GM12892 (cell line): ENCODE results near the gene BCL11A.

Experiments used
- DNase-seq: peaks from one replicate; pipeline ENCODE4 v3.0.0; 2011; ENCODE audit not compliant: insufficient read length
- FAIRE-seq: peaks from 2 replicates; lab custom pipeline; 2011; peaks lifted over from hg19 to GRCh38; lab: Jason Lieb, UNC
- POLR2A ChIP-seq: IDR thresholded peaks from 2 replicates; pipeline ENCODE4 v1.6.1; 2011; ENCODE audit warnings: low read depth, low read length, control low read depth
- POLR2AphosphoS5 ChIP-seq: IDR thresholded peaks from 2 replicates; pipeline ENCODE4 v1.6.1; 2011; ENCODE audit warnings: low read depth, low read length, control low read depth
- TAF1 ChIP-seq: IDR thresholded peaks from 2 replicates; pipeline ENCODE4 v1.6.1; 2011; ENCODE audit warnings: low read depth, mild to moderate bottlenecking, control low read depth, low read length, borderline replicate concordance

Gene BCL11A

GRCh38 chr2:60581433-60582282 lies 28.2 kb upstream of the BCL11A start:
- DNase-seq (peak; percentile 83), FAIRE-seq (peak; percentile 99)
- TF ChIP-seq TAF1 (no peak), POLR2A (no peak), POLR2AphosphoS5 (no peak)

- TF ChIP-seq POLR2A (no peak), TAF1 (no peak), POLR2AphosphoS5 (no peak)
- DNase-seq (no peak), FAIRE-seq (no peak)
These were observed 24.3 kb upstream of the BCL11A start for GRCh38 chr2:60577682-60578283.

DNA sequence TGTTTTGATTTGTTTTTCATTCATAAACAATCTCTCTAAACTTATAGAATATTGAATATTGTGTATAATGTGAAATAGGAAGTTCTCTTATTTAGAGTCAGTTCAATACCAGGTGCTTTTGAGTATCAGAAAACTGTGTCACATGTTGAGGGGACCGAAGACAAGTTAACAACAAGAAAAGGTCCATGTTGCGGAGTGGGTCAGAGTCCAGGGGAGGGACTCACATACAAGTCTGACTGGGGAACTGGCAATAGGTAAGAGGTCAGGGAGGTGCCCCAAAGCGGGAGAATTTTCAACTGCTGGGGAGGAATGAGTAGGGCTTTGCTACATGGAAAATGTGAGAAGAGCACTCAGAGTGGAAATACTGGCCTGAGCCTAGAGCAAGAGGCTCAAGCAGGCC lies 19.8 kb upstream of the BCL11A start:
- no peak for DNase-seq
- TF ChIP-seq TAF1 (no peak), POLR2A (no peak), POLR2AphosphoS5 (no peak)
- no peak for FAIRE-seq

GRCh38 chr2:60570251-60570650 lies 16.8 kb upstream of the BCL11A start:
- no peak for FAIRE-seq
- no peak for DNase-seq

GRCh38 chr2:60569680-60570111 lies 16.2 kb upstream of the BCL11A start:
- no peak for DNase-seq
- FAIRE-seq: no peak
- TF ChIP-seq POLR2AphosphoS5 (no peak), POLR2A (no peak), TAF1 (no peak)

More at GRCh38 chr2:60570251-60570650, 16.8 kb upstream of the BCL11A start:
- TF ChIP-seq TAF1 (no peak), POLR2A (no peak), POLR2AphosphoS5 (no peak)

GRCh38 chr2:60567919-60568768 lies 14.7 kb upstream of the BCL11A start:
- FAIRE-seq: no peak
- DNase-seq: no peak
- no peak for TF ChIP-seq POLR2AphosphoS5
- no peak for TF ChIP-seq POLR2A
- TF ChIP-seq TAF1: no peak

GRCh38 chr2:60567096-60567495 lies 13.6 kb upstream of the BCL11A start:
- FAIRE-seq: peak; percentile 5
- no peak for DNase-seq
- TF ChIP-seq TAF1: no peak
- no peak for TF ChIP-seq POLR2A
- no peak for TF ChIP-seq POLR2AphosphoS5

GRCh38 chr2:60565472-60565871 lies 12.0 kb upstream of the BCL11A start:
- FAIRE-seq: no peak
- TF ChIP-seq POLR2A: no peak
- TF ChIP-seq POLR2AphosphoS5: no peak
- no peak for TF ChIP-seq TAF1
- no peak for DNase-seq

GRCh38 chr2:60560734-60561644 lies 7.5 kb upstream of the BCL11A start:
- peak; percentile 91 for FAIRE-seq
- DNase-seq: no peak
- TF ChIP-seq TAF1 (no peak), POLR2A (no peak), POLR2AphosphoS5 (no peak)

- no peak for DNase-seq
- FAIRE-seq: no peak
- TF ChIP-seq POLR2AphosphoS5: no peak
- no peak for TF ChIP-seq TAF1
- TF ChIP-seq POLR2A: no peak
These were observed 6.4 kb upstream of the BCL11A start for GRCh38 chr2:60559880-60560279.

DNA sequence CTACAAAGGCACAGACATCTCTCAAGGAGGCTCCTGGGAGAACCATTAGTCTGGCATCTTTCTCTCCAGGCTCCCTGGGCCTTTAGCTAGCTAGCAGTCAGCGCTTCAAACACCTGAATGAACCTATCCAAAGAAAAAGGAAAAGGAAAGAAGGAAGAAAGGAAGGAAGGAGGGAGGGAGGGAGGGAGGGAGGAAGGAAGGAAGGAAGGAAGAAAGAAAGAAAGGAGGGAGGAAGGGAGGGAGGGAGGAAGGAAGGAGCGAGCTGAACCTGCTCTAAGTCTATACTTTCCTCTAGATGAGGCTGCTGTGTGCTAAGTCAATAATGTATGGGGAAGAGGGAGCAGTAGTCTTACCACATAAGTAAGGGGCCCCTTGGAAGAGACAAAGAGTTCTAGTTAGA lies 5.1 kb upstream of the BCL11A start:
- no peak for FAIRE-seq
- TF ChIP-seq POLR2AphosphoS5 (no peak), POLR2A (no peak), TAF1 (no peak)

More for the DNA sequence above, 5.1 kb upstream of the BCL11A start:
- no peak for DNase-seq
